HuH-7 (cell line): Measurements from ENCODE around the gene HLCS.

Experiments used
- DNase-seq: peaks from one replicate; pipeline ENCODE4 v3.0.0; 2011; ENCODE audit warnings: low spot score

The HLCS gene

DNA sequence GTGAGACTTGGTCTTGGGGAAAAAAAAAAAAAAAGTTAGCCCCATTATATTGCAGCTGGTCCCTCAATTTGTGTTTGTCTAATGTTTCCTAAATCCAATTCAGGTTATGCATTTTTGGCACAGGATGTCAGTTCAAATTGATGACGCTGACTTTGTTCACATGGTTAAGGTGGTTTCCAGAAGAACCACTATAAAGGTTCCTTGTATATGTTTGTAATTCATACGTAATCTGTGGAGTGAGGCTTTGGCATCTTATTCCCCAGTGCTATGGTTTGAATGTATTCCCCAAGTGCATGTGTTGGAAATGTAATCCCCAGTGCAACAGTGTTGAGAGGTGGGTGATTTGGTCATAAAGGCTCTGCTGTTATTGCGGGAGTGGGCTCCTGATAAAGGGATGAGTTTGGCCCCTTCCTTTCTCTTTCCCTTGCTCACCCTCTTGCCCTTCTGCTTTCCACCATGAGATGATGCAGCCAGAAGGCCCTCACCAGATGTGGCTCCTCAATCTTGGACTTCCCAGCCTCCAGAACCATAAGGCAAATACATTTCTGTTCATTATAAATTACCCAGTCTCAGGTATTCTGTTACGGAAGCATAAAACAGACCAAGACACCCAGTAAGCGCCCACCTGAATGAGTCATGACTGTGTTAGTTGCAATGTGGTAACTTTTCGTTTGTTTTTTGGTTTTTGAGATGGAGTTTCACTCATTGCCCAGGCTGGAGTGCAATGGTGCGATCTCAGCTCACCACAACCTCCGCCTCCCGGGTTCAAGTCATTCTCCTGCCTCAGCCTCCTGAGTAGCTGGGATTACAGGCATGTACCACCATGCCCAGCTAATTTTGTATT, 19.5 kb upstream of the HLCS start:
- DNase-seq, result no peak

- no peak for DNase-seq
Measured at GRCh38 chr21:36981977-36982700, 15.7 kb upstream of the HLCS start.

GRCh38 chr21:36981049-36981391, 14.6 kb upstream of the HLCS start:
- no peak for DNase-seq

DNA sequence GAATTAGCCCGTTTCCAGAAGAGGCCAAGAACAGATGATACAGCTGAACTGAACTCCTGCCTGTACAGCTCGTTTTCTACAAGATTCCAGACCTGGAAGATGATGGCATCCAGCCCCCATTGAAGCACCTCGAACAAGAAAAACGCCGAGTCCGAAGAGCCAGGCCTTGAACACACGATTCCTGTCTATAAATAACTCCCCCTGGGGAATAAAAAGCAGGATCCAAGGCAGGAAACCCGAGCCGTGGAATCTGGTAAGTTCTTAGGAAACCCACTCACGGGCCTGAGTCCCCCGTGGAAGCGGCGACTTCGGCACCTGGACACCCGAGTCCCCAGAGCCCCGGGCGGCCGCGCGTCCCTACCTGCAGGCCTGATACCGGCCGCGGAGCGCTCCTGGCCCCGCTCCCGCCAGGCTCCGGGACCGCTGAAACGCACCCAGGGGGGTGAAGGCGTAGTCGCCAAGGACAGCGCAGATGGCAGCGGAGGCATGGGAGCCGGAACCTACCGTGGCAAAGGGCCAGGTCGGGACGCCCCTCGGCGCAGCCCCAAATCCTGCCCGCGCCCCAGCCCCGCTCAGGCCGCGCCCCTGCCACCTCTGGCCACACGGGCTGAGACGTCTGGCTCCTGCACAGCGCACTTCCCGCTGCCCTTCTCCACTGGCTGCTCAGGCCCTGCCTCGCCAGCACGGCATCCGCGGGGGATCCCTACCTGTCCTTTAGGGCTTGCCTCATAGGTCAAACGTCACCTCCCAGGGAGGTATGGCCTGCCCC, 14.0 kb upstream of the HLCS start:
- DNase-seq, result peak; percentile 39

GRCh38 chr21:36976882-36977651, 10.6 kb upstream of the HLCS start:
- peak; percentile 54 for DNase-seq

GRCh38 chr21:36976228-36976861, 9.9 kb upstream of the HLCS start:
- DNase-seq, result no peak

DNA sequence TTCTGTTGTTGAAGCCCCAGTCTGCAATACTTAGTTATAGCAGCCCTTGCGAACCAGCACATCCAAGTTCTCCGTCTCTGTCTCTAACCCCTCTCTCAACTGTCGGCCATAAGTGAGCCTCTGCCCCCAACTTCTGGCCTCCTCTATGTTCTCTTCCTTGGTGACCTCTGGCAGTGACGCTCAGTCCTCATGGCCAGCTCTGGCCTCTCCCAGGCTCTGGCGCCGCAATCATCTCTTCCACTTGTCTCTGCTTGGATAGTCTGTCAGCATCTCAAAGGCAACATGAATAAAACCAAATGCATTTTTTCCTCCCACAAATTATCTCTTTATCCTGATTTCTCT, 8.4 kb upstream of the HLCS start:
- no peak for DNase-seq

- DNase-seq, result no peak
Measured at GRCh38 chr21:36973986-36974850, 7.7 kb upstream of the HLCS start.

DNA sequence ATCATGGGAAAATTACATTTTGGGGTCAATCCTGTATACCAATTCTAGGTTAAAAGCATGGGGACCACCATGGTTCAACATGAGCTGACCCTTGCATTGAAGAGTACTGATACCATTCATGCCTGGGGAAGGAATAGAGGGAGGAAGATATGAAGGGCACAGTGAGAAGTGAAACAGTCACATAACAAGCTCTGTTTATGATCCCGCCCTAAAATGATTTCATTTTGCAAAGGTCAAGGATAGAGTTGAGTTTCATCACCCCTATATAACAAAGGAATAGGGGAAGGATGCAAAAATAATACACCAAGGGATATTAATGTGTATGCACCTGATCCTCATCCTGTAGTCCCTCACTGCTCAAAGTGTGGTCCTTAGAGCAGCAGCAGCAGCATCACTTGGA, 2.5 kb upstream of the HLCS start:
- no peak for DNase-seq

- DNase-seq, result no peak
Measured at GRCh38 chr21:36968414-36968813, 1.9 kb upstream of the HLCS start.

- no peak for DNase-seq
Measured at GRCh38 chr21:36966821-36967768, 626 bp upstream of the HLCS start.

GRCh38 chr21:36965720-36966065, 776 bp downstream of the HLCS start:
- DNase-seq, result no peak

- DNase-seq, result no peak
Measured at GRCh38 chr21:36964827-36965719, 1.4 kb downstream of the HLCS start.

DNA sequence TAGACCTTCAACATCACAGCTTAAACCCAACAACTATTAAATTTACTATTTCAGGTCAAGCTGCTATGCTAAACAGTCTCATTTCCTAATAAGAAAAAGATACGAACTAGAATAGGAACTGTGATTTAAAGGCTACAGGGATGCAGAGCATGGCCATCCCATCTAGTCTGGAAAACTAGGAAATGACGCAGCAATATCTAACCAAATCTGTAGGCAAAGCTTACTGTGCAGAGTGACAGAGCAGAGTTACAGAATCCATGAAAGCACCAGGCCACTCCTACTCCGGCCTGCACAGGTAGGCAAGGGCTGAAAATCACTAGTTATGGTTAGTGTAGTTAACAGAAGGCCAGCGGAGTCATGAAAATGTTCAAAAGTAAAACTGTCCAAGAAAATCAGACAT, 2.1 kb downstream of the HLCS start:
- DNase-seq, result no peak

GRCh38 chr21:36962098-36962780, 4.2 kb downstream of the HLCS start:
- no peak for DNase-seq

DNA sequence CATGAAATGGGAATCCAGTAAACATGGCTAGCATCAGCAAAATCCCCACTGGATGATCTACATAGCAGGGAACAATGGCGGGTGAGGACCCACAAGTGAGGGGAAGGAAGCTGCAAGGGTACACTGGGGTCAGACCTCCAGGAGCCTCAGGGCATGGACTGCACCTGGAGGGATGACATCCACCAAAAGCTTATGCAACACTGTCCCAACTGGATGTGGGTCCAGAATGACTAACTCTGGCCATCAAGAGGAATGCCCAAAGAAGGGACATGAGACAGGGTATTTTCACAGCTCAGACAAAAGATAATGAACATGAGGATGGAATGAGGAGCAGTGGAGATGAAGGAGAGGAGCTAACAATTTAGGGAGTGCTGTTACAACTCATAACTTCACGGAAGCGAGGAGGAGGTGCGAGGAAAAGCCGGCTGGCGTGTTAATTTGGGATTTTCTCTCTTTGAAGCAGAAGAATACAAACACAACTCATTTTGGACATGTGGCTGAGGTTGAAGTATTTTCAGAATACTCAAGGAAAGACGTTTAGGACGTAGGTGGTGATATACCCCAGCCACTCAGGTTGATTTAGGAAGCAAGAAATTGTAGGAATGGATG, 5.7 kb downstream of the HLCS start:
- no peak for DNase-seq

DNA sequence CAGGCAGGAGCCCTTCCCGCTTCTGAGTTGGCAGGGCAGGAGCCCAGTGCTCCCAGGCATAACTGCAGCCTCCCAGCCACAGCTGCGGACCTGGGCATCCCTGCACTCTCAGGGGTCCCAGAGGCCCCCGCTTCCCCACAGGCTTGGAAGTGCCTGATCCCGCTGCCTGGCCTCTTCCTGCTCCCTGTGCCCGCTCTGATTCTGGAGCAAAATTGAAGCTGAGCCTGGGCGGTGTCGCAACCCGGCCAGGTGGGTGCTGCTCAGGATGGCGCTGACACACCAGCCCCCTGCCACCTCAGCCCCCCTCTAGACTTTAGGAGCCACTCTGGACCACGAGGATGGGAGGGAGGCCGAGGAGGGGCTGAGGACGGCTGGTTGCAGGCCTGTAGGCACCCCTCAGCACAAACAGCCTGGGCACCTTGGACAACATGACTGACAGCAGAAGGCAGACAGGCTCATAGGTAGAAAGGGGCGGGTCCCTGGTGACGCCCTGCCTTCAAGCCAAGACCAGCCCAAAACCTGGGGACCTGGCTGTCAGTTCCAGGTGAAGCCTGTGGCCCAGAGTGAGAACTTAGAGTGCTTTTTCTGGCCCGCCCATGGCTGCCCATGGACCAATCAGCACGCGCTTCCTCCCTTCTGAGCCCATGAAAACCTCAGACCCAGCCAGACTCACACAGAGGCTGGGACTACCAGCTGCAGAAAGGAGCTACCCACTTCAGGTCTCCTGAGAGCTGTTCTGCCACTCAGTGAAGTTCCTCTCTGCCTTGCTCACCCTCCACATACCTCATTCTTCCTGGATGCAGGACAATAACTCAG, 7.2 kb downstream of the HLCS start:
- DNase-seq, result no peak
